GM12892 (cell line): Measurements from ENCODE around the gene ABCD4.

Source experiments
- DNase-seq: peaks from one replicate; pipeline ENCODE4 v3.0.0; 2011; ENCODE audit not compliant: insufficient read length
- FAIRE-seq: peaks from 2 replicates; lab custom pipeline; 2011; peaks lifted over from hg19 to GRCh38; lab: Jason Lieb, UNC
- POLR2A ChIP-seq: IDR thresholded peaks from 2 replicates; pipeline ENCODE4 v1.6.1; 2011; ENCODE audit warnings: low read depth, low read length, control low read depth
- POLR2AphosphoS5 ChIP-seq: IDR thresholded peaks from 2 replicates; pipeline ENCODE4 v1.6.1; 2011; ENCODE audit warnings: low read depth, low read length, control low read depth
- TAF1 ChIP-seq: IDR thresholded peaks from 2 replicates; pipeline ENCODE4 v1.6.1; 2011; ENCODE audit warnings: low read depth, mild to moderate bottlenecking, control low read depth, low read length, borderline replicate concordance

The ABCD4 gene

GRCh38 chr14:74239848-74240793 is 62.6 kb downstream of the ABCD4 start:
- TF ChIP-seq POLR2A (no peak), POLR2AphosphoS5 (no peak), TAF1 (no peak)
- DNase-seq (peak; percentile 41), FAIRE-seq (no peak)

GRCh38 chr14:74238974-74239847 is 63.5 kb downstream of the ABCD4 start, which contains the start of gene VSX2:
Gene VSX2, plus strand, starts transcription at chr14:74239449. Its CDS starts 113 bp downstream, at chr14:74239562.
- DNase-seq = no peak
- TF ChIP-seq POLR2A (no peak), TAF1 (no peak), POLR2AphosphoS5 (no peak)
- FAIRE-seq = no peak

GRCh38 chr14:74237441-74237840 is 65.3 kb downstream of the ABCD4 start:
- FAIRE-seq (no peak), DNase-seq (no peak)
- no peak for TF ChIP-seq POLR2A
- TF ChIP-seq TAF1 = no peak
- TF ChIP-seq POLR2AphosphoS5 = no peak
